Measurements from ENCODE around the gene CCT4.
"Not testable (repeated sequence)": the region's sequence is repeated elsewhere in the genome, so short reads cannot be mapped to it uniquely, and the experiment has no call there.

Gene CCT4

GRCh38 chr2:61877571-61878245 is 10.7 kb downstream of the CCT4 start:
- no peak for FAIRE-seq

GRCh38 chr2:61876400-61876799 is 12.1 kb downstream of the CCT4 start:
- no peak for FAIRE-seq

GRCh38 chr2:61866482-61867089 is 21.9 kb downstream of the CCT4 start:
- FAIRE-seq: not testable (repeated sequence)

- FAIRE-seq: no peak
Observed at GRCh38 chr2:61862085-61862484, 26.4 kb downstream of the CCT4 start.

- FAIRE-seq: no peak
Observed at GRCh38 chr2:61857224-61857623, 31.2 kb downstream of the CCT4 start.

- no peak for FAIRE-seq
Observed at GRCh38 chr2:61855318-61855613, 33.2 kb downstream of the CCT4 start.

GRCh38 chr2:61854564-61855317 is 33.7 kb downstream of the CCT4 start:
- peak; percentile 92 for FAIRE-seq

- no peak for FAIRE-seq
Observed at GRCh38 chr2:61853847-61854563, 34.5 kb downstream of the CCT4 start, which contains the start of gene FAM161A. Gene FAM161A (minus strand): TSS chr2:61854060. CDS start chr2:61854041, 19 bp downstream.

GRCh38 chr2:61853086-61853846 is 35.2 kb downstream of the CCT4 start:
- no peak for FAIRE-seq

- FAIRE-seq: not testable (repeated sequence)
Observed at GRCh38 chr2:61851270-61851669, 37.2 kb downstream of the CCT4 start.

- no peak for FAIRE-seq
Observed at GRCh38 chr2:61845320-61845719, 43.1 kb downstream of the CCT4 start.

GRCh38 chr2:61841286-61841685 is 47.2 kb downstream of the CCT4 start:
- no peak for FAIRE-seq

GRCh38 chr2:61834893-61835292 is 53.6 kb downstream of the CCT4 start:
- FAIRE-seq: no peak

GRCh38 chr2:61833971-61834370 is 54.5 kb downstream of the CCT4 start:
- no peak for FAIRE-seq

- FAIRE-seq: no peak
Observed at GRCh38 chr2:61832183-61832841, 56.1 kb downstream of the CCT4 start.

- no peak for FAIRE-seq
Observed at GRCh38 chr2:61822255-61822654, 66.2 kb downstream of the CCT4 start.
